ENCODE results near the gene LARP4B.
A peak's percentile ranks its signal among the peaks of the same experiment; 100 is the strongest.

Gene LARP4B

DNA sequence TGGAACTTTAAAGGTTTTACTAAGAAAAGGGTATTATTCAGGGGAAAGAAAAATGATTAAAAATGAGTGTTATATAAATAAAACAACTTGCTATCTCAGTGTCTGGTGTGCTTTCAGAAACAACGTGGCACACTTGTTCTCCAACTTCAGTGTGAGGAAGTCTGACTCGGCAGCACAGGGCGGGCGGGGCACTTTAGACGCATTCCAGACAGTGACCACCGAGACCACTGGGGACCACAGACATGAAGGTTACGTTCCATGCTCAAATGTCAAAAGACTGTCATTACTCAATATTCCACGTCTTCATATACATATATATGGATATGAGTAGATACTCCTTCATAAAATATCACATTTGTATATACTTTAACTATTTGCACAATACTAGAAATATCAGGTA, 87.0 kb downstream of the LARP4B start:
- ATAC-seq (replicated peaks), result no peak
- Mint-ChIP-seq H3K9me3 (no peaks in the 10 kb centered on the region), H3K27ac (peak overlapping the region; percentile 38 to 83), H3K4me1 (ENCODE audit: low read depth in 2 of 2) (peaks cover 19 to 42% of the 10 kb centered on the region in 2 donors), H3K27me3 (no peaks in the 10 kb centered on the region), H3K36me3 (ENCODE audit: insufficient read depth) (peaks cover 47% of the 10 kb centered on the region), H3K4me3 (no peak overlapping the region)
- no peak for DNase-seq

DNA sequence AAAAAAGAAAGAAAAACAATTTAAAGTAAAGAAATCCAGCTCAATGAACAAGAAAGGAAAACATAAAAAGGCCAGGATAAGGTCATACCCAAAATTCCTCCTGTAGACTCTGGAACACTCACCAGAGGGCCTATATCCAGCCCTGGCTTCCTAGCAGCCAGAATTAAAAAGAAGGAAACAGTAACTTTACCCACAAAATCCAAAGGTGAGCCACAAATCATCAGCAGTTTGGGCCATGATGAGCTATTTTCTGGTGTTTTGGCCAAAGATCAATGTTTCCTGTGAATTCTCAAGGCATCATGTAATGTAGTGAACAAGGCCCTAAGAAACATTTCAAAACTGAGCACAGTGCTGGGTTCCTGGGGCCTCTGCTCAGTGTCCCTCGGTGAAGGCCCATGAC, 87.8 kb downstream of the LARP4B start:
- H3K27ac Mint-ChIP-seq, result peak overlapping the region in 1 of 2 donors; percentile 83
- DNase-seq (no peak), ATAC-seq (replicated peaks) (no peak)
- no peaks in the 10 kb centered on the region for H3K27me3 Mint-ChIP-seq
- H3K4me1 Mint-ChIP-seq (ENCODE audit: low read depth in 2 of 2), result peaks cover 18 to 36% of the 10 kb centered on the region in 2 donors
- no peaks in the 10 kb centered on the region for H3K9me3 Mint-ChIP-seq
- no peak overlapping the region for H3K4me3 Mint-ChIP-seq
- H3K36me3 Mint-ChIP-seq (ENCODE audit: insufficient read depth), result peaks cover 46% of the 10 kb centered on the region

DNA sequence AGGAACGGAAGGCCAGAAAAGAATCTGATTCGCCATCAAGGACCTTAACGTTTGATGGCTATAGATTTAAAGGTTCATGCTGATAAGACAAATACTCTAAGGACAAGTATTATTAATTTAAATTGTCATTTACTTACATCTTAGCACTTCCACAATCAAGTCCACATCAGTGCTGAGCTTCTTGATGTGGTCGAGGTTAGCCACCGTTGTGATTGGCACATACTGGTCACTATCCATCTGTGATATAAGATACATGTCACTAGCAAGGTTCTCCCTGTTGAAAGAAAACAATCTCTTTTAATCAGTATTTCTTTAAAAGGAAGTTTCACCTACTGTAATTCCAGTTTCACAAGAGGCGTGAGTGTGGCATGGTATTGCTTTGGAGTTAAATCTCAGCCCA, 88.7 kb downstream of the LARP4B start:
- peaks cover 47% of the 10 kb centered on the region for H3K36me3 Mint-ChIP-seq (ENCODE audit: insufficient read depth)
- peaks cover 15 to 31% of the 10 kb centered on the region in 2 donors for H3K4me1 Mint-ChIP-seq (ENCODE audit: low read depth in 2 of 2)
- no peaks in the 10 kb centered on the region for H3K27me3 Mint-ChIP-seq
- no peaks in the 10 kb centered on the region for H3K9me3 Mint-ChIP-seq
- no peak overlapping the region for H3K4me3 Mint-ChIP-seq
- peak overlapping the region in 1 of 2 donors; percentile 83 for H3K27ac Mint-ChIP-seq
- DNase-seq (no peak), ATAC-seq (replicated peaks) (no peak)

DNA sequence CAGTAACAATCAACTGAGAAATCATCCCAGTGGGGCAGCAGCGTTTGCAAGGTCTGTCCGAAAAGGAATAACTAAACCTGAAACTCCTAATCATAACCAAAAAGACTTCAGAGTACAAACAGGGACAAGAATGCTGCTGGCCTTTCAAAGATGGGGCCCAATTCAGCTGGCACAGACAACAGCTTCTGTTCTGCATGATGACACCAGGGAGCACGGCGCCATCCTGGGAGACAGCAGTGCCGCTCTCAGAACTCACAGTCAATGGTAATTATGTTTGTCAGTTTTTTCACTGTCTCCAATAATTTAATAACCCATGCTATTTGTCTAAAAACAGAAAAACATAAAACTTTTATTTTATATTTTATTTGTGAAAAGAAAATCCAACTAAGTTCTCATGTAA, 90.0 kb downstream of the LARP4B start:
- peaks cover 49% of the 10 kb centered on the region for H3K36me3 Mint-ChIP-seq (ENCODE audit: insufficient read depth)
- ATAC-seq (replicated peaks) (no peak), DNase-seq (no peak)
- no peak overlapping the region for H3K4me3 Mint-ChIP-seq
- no peaks in the 10 kb centered on the region for H3K9me3 Mint-ChIP-seq
- H3K27ac Mint-ChIP-seq, result peak overlapping the region in 1 of 2 donors; percentile 54
- no peaks in the 10 kb centered on the region for H3K27me3 Mint-ChIP-seq
- peaks cover 9 to 19% of the 10 kb centered on the region in 2 donors for H3K4me1 Mint-ChIP-seq (ENCODE audit: low read depth in 2 of 2)

DNA sequence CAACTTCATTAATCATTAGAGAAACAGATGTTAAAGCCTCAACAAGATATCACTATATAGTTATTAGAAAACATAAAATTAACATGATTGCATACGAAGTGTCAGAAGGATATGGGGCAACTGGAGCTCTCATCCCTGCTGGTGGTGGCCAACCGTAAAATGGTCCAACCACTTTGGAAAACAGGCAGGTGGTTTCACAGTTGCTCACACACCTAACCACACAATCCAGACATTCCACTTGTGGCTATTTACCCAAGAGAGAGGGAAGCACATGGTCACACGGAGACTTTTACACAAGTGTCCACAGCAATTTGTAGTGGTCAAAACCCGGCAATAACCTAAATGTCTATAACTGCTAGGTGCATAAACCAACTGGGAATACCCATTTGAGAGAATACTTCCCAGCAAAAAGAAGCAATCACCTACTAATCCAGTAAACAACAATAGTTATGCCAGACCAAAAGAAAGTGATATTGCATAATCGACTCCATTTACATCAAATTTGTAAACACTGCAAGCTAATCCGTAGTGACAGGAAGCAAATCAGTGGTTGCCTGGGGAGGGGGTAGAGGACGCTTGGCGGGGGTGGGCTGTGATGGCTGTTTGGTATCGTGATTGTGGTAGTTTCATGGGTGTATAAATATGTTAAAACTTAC, 91.8 kb downstream of the LARP4B start:
- Mint-ChIP-seq H3K4me1 (ENCODE audit: low read depth in 2 of 2) (peaks cover 3 to 5% of the 10 kb centered on the region in 2 donors), H3K36me3 (ENCODE audit: insufficient read depth) (peaks cover 60% of the 10 kb centered on the region), H3K27me3 (no peaks in the 10 kb centered on the region), H3K27ac (no peak overlapping the region), H3K4me3 (no peak overlapping the region), H3K9me3 (no peaks in the 10 kb centered on the region)
- DNase-seq (no peak), ATAC-seq (replicated peaks) (no peak)

DNA sequence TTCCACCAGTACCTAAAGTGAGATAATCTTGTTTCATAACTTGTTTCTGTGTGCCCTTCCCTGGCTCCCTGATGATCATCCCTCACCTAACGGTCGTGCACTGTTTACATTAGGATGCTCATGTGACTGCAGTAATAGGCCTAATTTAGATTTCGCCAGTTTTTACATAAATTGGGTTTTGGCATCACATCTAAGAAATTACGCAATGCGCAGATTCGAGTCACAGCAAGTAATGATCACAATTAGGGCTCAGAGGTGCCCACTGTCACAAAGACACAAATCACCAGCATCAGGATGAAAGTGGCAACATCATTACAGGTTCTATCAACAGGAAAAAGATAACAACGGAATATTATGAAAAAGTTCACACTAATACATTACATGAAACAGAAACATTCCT, 94.7 kb downstream of the LARP4B start:
- H3K27ac Mint-ChIP-seq, result no peak overlapping the region
- peaks cover 67% of the 10 kb centered on the region for H3K36me3 Mint-ChIP-seq (ENCODE audit: insufficient read depth)

DNA sequence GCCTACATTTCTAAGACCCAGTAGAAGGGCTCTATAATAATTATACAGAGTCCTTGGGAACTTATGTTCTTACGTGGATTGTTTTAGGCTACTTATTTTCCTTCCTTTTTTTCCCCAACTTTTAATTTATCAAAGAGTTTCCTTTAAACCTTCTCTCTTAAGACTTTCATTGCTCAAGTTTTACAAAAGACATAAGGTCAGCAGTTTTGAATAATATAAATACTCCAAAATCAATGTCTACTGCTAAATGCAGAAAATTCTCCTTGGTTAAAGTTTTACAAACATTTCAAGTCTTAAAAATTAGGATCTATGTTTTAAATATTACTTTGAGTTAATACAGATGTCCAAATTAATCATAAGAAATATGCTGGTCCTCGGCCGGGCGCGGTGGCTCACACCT, 97.0 kb downstream of the LARP4B start:
- Mint-ChIP-seq H3K4me3 (no peak overlapping the region), H3K27me3 (no peaks in the 10 kb centered on the region), H3K4me1 (ENCODE audit: low read depth in 2 of 2) (peaks cover 3 to 5% of the 10 kb centered on the region in 2 donors), H3K36me3 (ENCODE audit: insufficient read depth) (peaks cover 60% of the 10 kb centered on the region), H3K9me3 (no peaks in the 10 kb centered on the region), H3K27ac (peak overlapping the region in 1 of 2 donors; percentile 35)
- no peak for ATAC-seq (replicated peaks)
- no peak for DNase-seq

More for the DNA sequence above, 94.7 kb downstream of the LARP4B start:
- H3K4me1 Mint-ChIP-seq (ENCODE audit: low read depth in 2 of 2), result peaks cover 3 to 5% of the 10 kb centered on the region in 2 donors
- DNase-seq, result no peak
- H3K9me3 Mint-ChIP-seq, result no peaks in the 10 kb centered on the region
- no peaks in the 10 kb centered on the region for H3K27me3 Mint-ChIP-seq
- ATAC-seq (replicated peaks), result no peak
- H3K4me3 Mint-ChIP-seq, result no peak overlapping the region

DNA sequence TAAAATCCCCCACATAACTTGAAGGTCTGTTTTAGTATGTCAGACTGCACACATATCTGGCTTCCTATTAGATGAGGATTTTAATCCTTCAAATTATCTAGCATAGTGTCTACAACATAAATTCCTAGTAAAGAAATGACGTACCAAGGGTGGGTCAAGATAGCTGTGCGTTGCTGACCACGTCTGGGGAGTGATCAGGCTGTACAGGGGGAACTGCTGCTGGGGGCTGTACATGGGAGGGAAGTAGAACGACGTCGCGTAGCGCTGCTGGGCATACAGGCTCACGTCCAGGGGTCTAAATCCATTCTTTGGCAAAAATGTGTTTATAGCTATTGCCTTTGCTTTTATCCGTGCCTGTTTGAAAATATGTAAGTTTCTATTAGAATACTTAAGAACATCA, 102.3 kb downstream of the LARP4B start:
- Mint-ChIP-seq H3K27me3 (no peaks in the 10 kb centered on the region), H3K27ac (no peak overlapping the region), H3K9me3 (no peaks in the 10 kb centered on the region), H3K36me3 (ENCODE audit: insufficient read depth) (peaks cover 65% of the 10 kb centered on the region), H3K4me1 (ENCODE audit: low read depth in 2 of 2) (peaks cover 0 to 2% of the 10 kb centered on the region in 2 donors), H3K4me3 (no peak overlapping the region)
- DNase-seq (no peak), ATAC-seq (replicated peaks) (no peak)

DNA sequence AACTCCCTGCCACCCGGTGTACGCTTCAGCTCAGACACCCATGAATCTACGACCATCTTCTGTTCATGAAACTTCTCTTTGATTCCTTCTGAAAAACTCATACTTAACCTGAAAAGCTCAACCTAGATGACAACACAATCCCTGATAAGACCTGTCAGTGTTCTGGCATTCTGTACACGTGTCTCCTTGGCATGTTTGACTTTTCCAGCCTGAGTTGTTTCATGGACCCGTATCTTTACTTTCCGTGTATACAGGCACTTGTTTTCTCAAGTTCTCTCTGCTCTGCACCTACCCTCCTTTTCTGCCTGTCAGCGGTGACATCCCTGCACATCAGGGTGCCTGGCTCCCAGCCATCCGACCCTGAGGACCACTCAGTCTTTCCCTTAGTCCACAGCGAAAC, 103.3 kb downstream of the LARP4B start:
- no peak overlapping the region for H3K4me3 Mint-ChIP-seq
- H3K9me3 Mint-ChIP-seq, result no peaks in the 10 kb centered on the region
- peaks cover 6 to 9% of the 10 kb centered on the region in 2 donors for H3K4me1 Mint-ChIP-seq (ENCODE audit: low read depth in 2 of 2)
- ATAC-seq (replicated peaks) (no peak), DNase-seq (no peak)
- H3K27me3 Mint-ChIP-seq, result no peaks in the 10 kb centered on the region
- H3K36me3 Mint-ChIP-seq (ENCODE audit: insufficient read depth), result peaks cover 64% of the 10 kb centered on the region
- H3K27ac Mint-ChIP-seq, result no peak overlapping the region

DNA sequence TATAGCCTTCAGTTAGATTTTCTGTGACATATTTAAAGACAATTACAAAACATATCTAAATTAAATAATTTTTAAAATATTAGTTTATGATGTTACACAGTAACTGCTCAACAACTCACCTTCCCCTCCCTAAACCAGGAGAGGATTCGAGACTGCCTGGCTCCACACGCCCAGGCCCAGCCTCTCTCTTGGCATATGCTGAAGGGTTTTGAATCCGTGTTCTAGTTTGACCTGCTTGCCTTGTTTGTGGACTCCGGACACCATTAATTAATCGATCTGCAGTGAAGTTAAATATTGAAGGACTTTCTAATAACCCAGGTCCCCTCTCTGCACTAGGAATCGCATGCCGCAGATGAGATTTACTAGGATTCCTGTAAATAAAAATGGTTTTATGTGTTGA, 106.6 kb downstream of the LARP4B start:
- no peaks in the 10 kb centered on the region for H3K27me3 Mint-ChIP-seq
- H3K9me3 Mint-ChIP-seq, result no peaks in the 10 kb centered on the region
- DNase-seq (no peak), ATAC-seq (replicated peaks) (no peak)
- peaks cover 14 to 21% of the 10 kb centered on the region in 2 donors for H3K4me1 Mint-ChIP-seq (ENCODE audit: low read depth in 2 of 2)
- peak overlapping the region in 1 of 2 donors; percentile 58 for H3K27ac Mint-ChIP-seq
- H3K36me3 Mint-ChIP-seq (ENCODE audit: insufficient read depth), result peaks cover 55% of the 10 kb centered on the region
- no peak overlapping the region for H3K4me3 Mint-ChIP-seq

DNA sequence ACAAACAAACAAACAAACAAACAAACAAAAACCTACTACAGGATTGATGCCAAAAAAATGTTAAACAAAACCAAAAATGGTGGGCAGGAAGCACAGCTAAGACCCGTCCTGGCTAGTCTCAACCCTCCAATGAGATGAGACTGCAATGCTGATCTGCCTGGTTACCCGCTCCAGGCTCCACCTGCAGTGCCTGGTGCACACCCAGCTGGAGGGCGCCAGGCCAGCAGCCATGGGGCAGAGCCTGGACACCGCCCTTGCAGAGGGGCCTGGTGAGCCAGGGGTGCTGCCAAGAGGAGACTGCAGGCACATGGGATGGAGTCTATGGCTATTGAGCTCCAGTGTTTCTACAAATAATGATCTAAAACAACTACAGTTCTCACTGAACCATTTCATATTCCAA, 107.0 kb downstream of the LARP4B start:
- H3K27me3 Mint-ChIP-seq, result no peaks in the 10 kb centered on the region
- no peak for ATAC-seq (replicated peaks)
- peaks cover 56% of the 10 kb centered on the region for H3K36me3 Mint-ChIP-seq (ENCODE audit: insufficient read depth)
- DNase-seq, result no peak
- H3K4me3 Mint-ChIP-seq, result no peak overlapping the region
- peaks cover 14 to 21% of the 10 kb centered on the region in 2 donors for H3K4me1 Mint-ChIP-seq (ENCODE audit: low read depth in 2 of 2)
- H3K27ac Mint-ChIP-seq, result no peak overlapping the region
- no peaks in the 10 kb centered on the region for H3K9me3 Mint-ChIP-seq

DNA sequence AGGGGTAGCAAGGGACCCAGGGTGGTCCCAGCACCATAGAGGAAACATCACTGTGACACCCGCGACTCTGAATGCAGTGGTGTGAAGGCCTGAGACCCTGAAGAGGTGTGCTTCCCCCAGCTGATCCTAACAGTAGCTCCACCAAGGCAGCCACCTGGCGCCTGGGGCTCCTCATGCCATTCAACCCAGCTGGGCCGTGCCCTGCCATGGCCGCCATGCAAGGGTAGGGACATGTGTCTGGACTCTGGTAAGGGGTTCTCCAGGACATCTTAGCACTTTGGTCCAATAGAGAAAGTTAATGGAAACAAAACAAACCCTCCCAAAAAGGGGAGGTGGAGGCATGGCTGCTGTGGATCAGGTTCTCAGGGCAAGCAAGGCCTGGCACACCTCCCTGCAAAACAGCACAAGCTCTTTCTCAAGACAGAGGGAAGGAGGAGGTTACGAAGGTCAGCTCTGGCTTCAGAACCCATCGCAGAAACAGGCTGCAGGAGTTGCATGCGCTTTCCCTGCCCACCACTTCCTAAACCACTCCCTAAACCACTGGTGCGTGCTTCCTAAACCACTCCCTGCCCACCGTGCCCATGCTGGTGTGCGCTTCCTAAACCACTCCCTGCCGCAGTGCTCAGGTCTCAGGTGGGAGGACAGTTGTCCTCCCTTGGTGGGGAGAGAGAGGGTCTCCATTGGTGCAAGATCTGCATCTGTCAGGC, 108.7 kb downstream of the LARP4B start:
- H3K27me3 Mint-ChIP-seq, result no peaks in the 10 kb centered on the region
- peak overlapping the region; percentile 28 to 35 for H3K27ac Mint-ChIP-seq
- ATAC-seq (replicated peaks), result no peak
- peaks cover 17 to 21% of the 10 kb centered on the region in 2 donors for H3K4me1 Mint-ChIP-seq (ENCODE audit: low read depth in 2 of 2)
- H3K36me3 Mint-ChIP-seq (ENCODE audit: insufficient read depth), result peaks cover 52% of the 10 kb centered on the region
- no peak overlapping the region for H3K4me3 Mint-ChIP-seq
- H3K9me3 Mint-ChIP-seq, result no peaks in the 10 kb centered on the region
- no peak for DNase-seq

DNA sequence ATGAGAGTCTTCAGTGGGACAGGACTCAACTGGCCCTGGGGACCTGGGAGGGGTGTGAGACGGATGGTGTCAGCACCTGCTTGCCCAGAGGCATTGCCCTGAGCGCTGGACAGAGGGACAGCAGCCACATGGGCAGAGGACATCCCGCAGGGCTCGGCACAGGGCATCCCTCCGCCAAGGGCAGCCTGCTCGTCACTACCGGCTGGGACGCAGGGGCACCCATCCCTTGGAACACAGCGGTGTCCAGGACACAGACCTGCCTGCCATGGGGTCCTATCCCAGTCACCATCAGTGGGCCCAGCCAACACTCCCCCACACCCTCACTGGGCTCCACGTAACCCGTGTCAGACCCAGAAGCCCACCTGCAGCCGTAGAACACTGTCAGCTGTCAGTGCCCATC, 109.3 kb downstream of the LARP4B start:
- peaks cover 54% of the 10 kb centered on the region for H3K36me3 Mint-ChIP-seq (ENCODE audit: insufficient read depth)
- no peak for ATAC-seq (replicated peaks)
- peak overlapping the region in 1 of 2 donors; percentile 35 for H3K27ac Mint-ChIP-seq
- H3K27me3 Mint-ChIP-seq, result no peaks in the 10 kb centered on the region
- no peaks in the 10 kb centered on the region for H3K9me3 Mint-ChIP-seq
- H3K4me1 Mint-ChIP-seq (ENCODE audit: low read depth in 2 of 2), result peaks cover 17 to 21% of the 10 kb centered on the region in 2 donors
- DNase-seq, result no peak
- no peak overlapping the region for H3K4me3 Mint-ChIP-seq

DNA sequence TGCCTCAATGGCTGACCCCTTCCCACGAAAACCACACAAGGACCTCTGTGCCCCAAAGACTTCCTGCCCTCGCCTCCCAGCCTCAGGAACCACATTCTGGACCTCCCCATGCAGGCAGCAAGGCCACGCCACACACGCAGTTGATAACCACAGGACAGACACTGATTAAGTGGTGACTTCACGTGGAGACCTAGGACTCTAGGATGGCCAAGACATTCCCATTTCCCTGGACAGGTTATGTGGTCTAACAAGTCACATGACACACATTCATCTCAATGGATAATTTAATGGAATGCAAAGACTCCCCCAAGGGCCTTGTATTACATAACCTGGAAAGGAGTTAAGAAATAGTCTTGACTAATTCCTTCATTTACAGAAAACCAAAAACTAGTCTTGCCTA, 110.2 kb downstream of the LARP4B start:
- peak overlapping the region; percentile 80 to 85 for H3K27ac Mint-ChIP-seq
- DNase-seq (no peak), ATAC-seq (replicated peaks) (no peak)
- no peaks in the 10 kb centered on the region for H3K27me3 Mint-ChIP-seq
- H3K4me1 Mint-ChIP-seq (ENCODE audit: low read depth in 2 of 2), result peaks cover 17 to 20% of the 10 kb centered on the region in 2 donors
- no peaks in the 10 kb centered on the region for H3K9me3 Mint-ChIP-seq
- no peak overlapping the region for H3K4me3 Mint-ChIP-seq
- H3K36me3 Mint-ChIP-seq (ENCODE audit: insufficient read depth), result peaks cover 47% of the 10 kb centered on the region
